ENCODE data around the gene STRN. TPM values are rescaled to one million over a fixed set of nuclear protein-coding genes. Genes with fewer than 3 reads are reported as not detected.
"Not testable (repeated sequence)": the region's sequence is repeated elsewhere in the genome, so short reads cannot be mapped to it uniquely, and the experiment has no call there.

STRN gene
- total and polyA plus RNA-seq, 8 donors, result 19.5 to 27.3 (median 25.5) TPM

- Histone ChIP-seq H3K4me1 (no peaks in the 10 kb centered on the region), H3K27ac (no peak overlapping the region), H3K9me3 (no peaks in the 10 kb centered on the region), H3K4me3 (no peak overlapping the region), H3K27me3 (no peaks in the 10 kb centered on the region), H3K36me3 (peaks cover 0 to 59% of the 10 kb centered on the region in 2 donors)
- ATAC-seq (no peak), DNase-seq (no peak)
- intact Hi-C loops (cut with DNase I), result no loop called here
- TF ChIP-seq CTCF (IDR thresholded peaks at IDR 0.05), result no peak
These were observed 16.1 kb upstream of the STRN start for GRCh38 chr2:36982467-36982866.

- no peak overlapping the region for H3K4me3 ChIP-seq
- no peak for ATAC-seq
- no peaks in the 10 kb centered on the region for H3K27me3 ChIP-seq
- intact Hi-C loops (cut with DNase I), result no loop called here
- H3K36me3 ChIP-seq, result peaks cover 0 to 54% of the 10 kb centered on the region in 2 donors
- DNase-seq, result no peak
- H3K4me1 ChIP-seq, result no peaks in the 10 kb centered on the region
- no peaks in the 10 kb centered on the region for H3K9me3 ChIP-seq
- no peak for TF ChIP-seq CTCF (IDR thresholded peaks at IDR 0.05)
- no peak overlapping the region for H3K27ac ChIP-seq
These were observed 15.6 kb upstream of the STRN start for GRCh38 chr2:36981911-36982310.

GRCh38 chr2:36979007-36979406, 12.7 kb upstream of the STRN start:
- DNase-seq; H3K4me1 ChIP-seq; H3K4me3 ChIP-seq; H3K9me3 ChIP-seq; H3K27me3 ChIP-seq; intact Hi-C loops (cut with DNase I); ATAC-seq; H3K27ac ChIP-seq: not testable (repeated sequence)
- peaks cover 0 to 39% of the 10 kb centered on the region in 2 donors for H3K36me3 ChIP-seq

- no peaks in the 10 kb centered on the region for H3K27me3 ChIP-seq
- TF ChIP-seq CTCF (IDR thresholded peaks at IDR 0.05), result no peak
- H3K4me1 ChIP-seq, result no peaks in the 10 kb centered on the region
- H3K9me3 ChIP-seq, result no peaks in the 10 kb centered on the region
- intact Hi-C loops (cut with DNase I), result no loop called here
- peaks cover 0 to 25% of the 10 kb centered on the region in 2 donors for H3K36me3 ChIP-seq
- no peak overlapping the region for H3K4me3 ChIP-seq
- no peak overlapping the region for H3K27ac ChIP-seq
- no peak for ATAC-seq
- DNase-seq, result no peak
These were observed 9.7 kb upstream of the STRN start for GRCh38 chr2:36976065-36976464.

GRCh38 chr2:36975306-36975705, 9.0 kb upstream of the STRN start:
- H3K27me3 ChIP-seq, result no peaks in the 10 kb centered on the region
- H3K27ac ChIP-seq, result no peak overlapping the region
- no peak overlapping the region for H3K4me3 ChIP-seq
- ATAC-seq (no peak), DNase-seq (no peak)
- peaks cover 0 to 18% of the 10 kb centered on the region in 2 donors for H3K36me3 ChIP-seq
- H3K4me1 ChIP-seq, result no peaks in the 10 kb centered on the region
- intact Hi-C loops (cut with DNase I), result no loop called here
- TF ChIP-seq CTCF (IDR thresholded peaks at IDR 0.05), result no peak
- H3K9me3 ChIP-seq, result no peaks in the 10 kb centered on the region

- Histone ChIP-seq H3K9me3 (no peaks in the 10 kb centered on the region), H3K27ac (no peak overlapping the region), H3K27me3 (no peaks in the 10 kb centered on the region), H3K4me1 (no peaks in the 10 kb centered on the region), H3K4me3 (no peak overlapping the region), H3K36me3 (no peaks in the 10 kb centered on the region)
- ATAC-seq (no peak), DNase-seq (no peak)
- TF ChIP-seq CTCF (IDR thresholded peaks at IDR 0.05), result no peak
- intact Hi-C loops (cut with DNase I), result no loop called here
These were observed 7.0 kb upstream of the STRN start for GRCh38 chr2:36973320-36973719.
